ENCODE measurements around the gene RHBDD1.

Gene RHBDD1

GRCh38 chr2:226993171-226993570 is 157.3 kb downstream of the RHBDD1 start:
- H3K27ac ChIP-seq (ENCODE audit: low read depth in 2 of 2, low read length in 2 of 2): no peak overlapping the region
- peaks cover 2 to 19% of the 10 kb centered on the region in 2 donors for H3K36me3 ChIP-seq (ENCODE audit: control insufficient read depth in 2 of 2, insufficient read depth in 2 of 2, low read length in 2 of 2)

GRCh38 chr2:226994775-226995174 is 158.9 kb downstream of the RHBDD1 start:
- Histone ChIP-seq H3K4me1 (ENCODE audit: control insufficient read depth in 2 of 2, insufficient read depth in 2 of 2, low read length in 2 of 2) (no peaks in the 10 kb centered on the region), H3K36me3 (ENCODE audit: control insufficient read depth in 2 of 2, insufficient read depth in 2 of 2, low read length in 2 of 2) (peaks cover 2 to 19% of the 10 kb centered on the region in 2 donors), H3K9me3 (ENCODE audit: control insufficient read depth in 2 of 2, low read length in 2 of 2) (no peaks in the 10 kb centered on the region), H3K27ac (ENCODE audit: low read depth in 2 of 2, low read length in 2 of 2) (no peak overlapping the region), H3K9ac (ENCODE audit: low read depth in 1 of 2, low read length in 2 of 2) (no peak overlapping the region), H3K4me3 (ENCODE audit: low read length in 2 of 2) (no peak overlapping the region), H3K27me3 (ENCODE audit: control insufficient read depth in 2 of 2, insufficient read depth in 2 of 2, low read length in 2 of 2) (no peaks in the 10 kb centered on the region)

More at GRCh38 chr2:226993171-226993570, 157.3 kb downstream of the RHBDD1 start:
- Histone ChIP-seq H3K9ac (ENCODE audit: low read depth in 1 of 2, low read length in 2 of 2) (no peak overlapping the region), H3K9me3 (ENCODE audit: control insufficient read depth in 2 of 2, low read length in 2 of 2) (no peaks in the 10 kb centered on the region), H3K27me3 (ENCODE audit: control insufficient read depth in 2 of 2, insufficient read depth in 2 of 2, low read length in 2 of 2) (no peaks in the 10 kb centered on the region), H3K4me1 (ENCODE audit: control insufficient read depth in 2 of 2, insufficient read depth in 2 of 2, low read length in 2 of 2) (no peaks in the 10 kb centered on the region), H3K4me3 (ENCODE audit: low read length in 2 of 2) (no peak overlapping the region)

- Histone ChIP-seq H3K27ac (ENCODE audit: low read depth in 2 of 2, low read length in 2 of 2) (no peak overlapping the region), H3K9me3 (ENCODE audit: control insufficient read depth in 2 of 2, low read length in 2 of 2) (no peaks in the 10 kb centered on the region), H3K9ac (ENCODE audit: low read depth in 1 of 2, low read length in 2 of 2) (no peak overlapping the region), H3K27me3 (ENCODE audit: control insufficient read depth in 2 of 2, insufficient read depth in 2 of 2, low read length in 2 of 2) (no peaks in the 10 kb centered on the region), H3K4me1 (ENCODE audit: control insufficient read depth in 2 of 2, insufficient read depth in 2 of 2, low read length in 2 of 2) (no peaks in the 10 kb centered on the region), H3K36me3 (ENCODE audit: control insufficient read depth in 2 of 2, insufficient read depth in 2 of 2, low read length in 2 of 2) (peaks cover 2 to 19% of the 10 kb centered on the region in 2 donors), H3K4me3 (ENCODE audit: low read length in 2 of 2) (no peak overlapping the region)
These were observed 159.8 kb downstream of the RHBDD1 start for GRCh38 chr2:226995625-226996041.

GRCh38 chr2:226999661-227000060 is 163.8 kb downstream of the RHBDD1 start:
- peaks cover 2 to 9% of the 10 kb centered on the region in 2 donors for H3K36me3 ChIP-seq (ENCODE audit: control insufficient read depth in 2 of 2, insufficient read depth in 2 of 2, low read length in 2 of 2)
- H3K4me3 ChIP-seq (ENCODE audit: low read length in 2 of 2): no peak overlapping the region
- H3K4me1 ChIP-seq (ENCODE audit: control insufficient read depth in 2 of 2, insufficient read depth in 2 of 2, low read length in 2 of 2): no peaks in the 10 kb centered on the region
- no peaks in the 10 kb centered on the region for H3K9me3 ChIP-seq (ENCODE audit: control insufficient read depth in 2 of 2, low read length in 2 of 2)
- H3K27me3 ChIP-seq (ENCODE audit: control insufficient read depth in 2 of 2, insufficient read depth in 2 of 2, low read length in 2 of 2): no peaks in the 10 kb centered on the region
- H3K27ac ChIP-seq (ENCODE audit: low read depth in 2 of 2, low read length in 2 of 2): no peak overlapping the region
- H3K9ac ChIP-seq (ENCODE audit: low read depth in 1 of 2, low read length in 2 of 2): no peak overlapping the region

GRCh38 chr2:227000123-227000522 is 164.3 kb downstream of the RHBDD1 start:
- no peaks in the 10 kb centered on the region for H3K27me3 ChIP-seq (ENCODE audit: control insufficient read depth in 2 of 2, insufficient read depth in 2 of 2, low read length in 2 of 2)
- peaks cover 2 to 9% of the 10 kb centered on the region in 2 donors for H3K36me3 ChIP-seq (ENCODE audit: control insufficient read depth in 2 of 2, insufficient read depth in 2 of 2, low read length in 2 of 2)
- H3K4me3 ChIP-seq (ENCODE audit: low read length in 2 of 2): no peak overlapping the region
- H3K27ac ChIP-seq (ENCODE audit: low read depth in 2 of 2, low read length in 2 of 2): no peak overlapping the region
- H3K9ac ChIP-seq (ENCODE audit: low read depth in 1 of 2, low read length in 2 of 2): no peak overlapping the region
- H3K4me1 ChIP-seq (ENCODE audit: control insufficient read depth in 2 of 2, insufficient read depth in 2 of 2, low read length in 2 of 2): no peaks in the 10 kb centered on the region
- H3K9me3 ChIP-seq (ENCODE audit: control insufficient read depth in 2 of 2, low read length in 2 of 2): no peaks in the 10 kb centered on the region

- H3K27ac ChIP-seq (ENCODE audit: low read depth in 2 of 2, low read length in 2 of 2): no peak overlapping the region
- no peaks in the 10 kb centered on the region for H3K27me3 ChIP-seq (ENCODE audit: control insufficient read depth in 2 of 2, insufficient read depth in 2 of 2, low read length in 2 of 2)
- H3K36me3 ChIP-seq (ENCODE audit: control insufficient read depth in 2 of 2, insufficient read depth in 2 of 2, low read length in 2 of 2): no peaks in the 10 kb centered on the region
- no peaks in the 10 kb centered on the region for H3K9me3 ChIP-seq (ENCODE audit: control insufficient read depth in 2 of 2, low read length in 2 of 2)
- no peak overlapping the region for H3K9ac ChIP-seq (ENCODE audit: low read depth in 1 of 2, low read length in 2 of 2)
- H3K4me3 ChIP-seq (ENCODE audit: low read length in 2 of 2): no peak overlapping the region
- no peaks in the 10 kb centered on the region for H3K4me1 ChIP-seq (ENCODE audit: control insufficient read depth in 2 of 2, insufficient read depth in 2 of 2, low read length in 2 of 2)
These were observed 168.6 kb downstream of the RHBDD1 start for GRCh38 chr2:227004482-227004881.

GRCh38 chr2:227006189-227006897 is 170.5 kb downstream of the RHBDD1 start:
- Histone ChIP-seq H3K9me3 (ENCODE audit: control insufficient read depth in 2 of 2, low read length in 2 of 2) (no peaks in the 10 kb centered on the region), H3K27ac (ENCODE audit: low read depth in 2 of 2, low read length in 2 of 2) (no peak overlapping the region), H3K4me1 (ENCODE audit: control insufficient read depth in 2 of 2, insufficient read depth in 2 of 2, low read length in 2 of 2) (no peaks in the 10 kb centered on the region), H3K27me3 (ENCODE audit: control insufficient read depth in 2 of 2, insufficient read depth in 2 of 2, low read length in 2 of 2) (no peaks in the 10 kb centered on the region), H3K9ac (ENCODE audit: low read depth in 1 of 2, low read length in 2 of 2) (no peak overlapping the region), H3K36me3 (ENCODE audit: control insufficient read depth in 2 of 2, insufficient read depth in 2 of 2, low read length in 2 of 2) (no peaks in the 10 kb centered on the region), H3K4me3 (ENCODE audit: low read length in 2 of 2) (no peak overlapping the region)

GRCh38 chr2:227007148-227007547 is 171.3 kb downstream of the RHBDD1 start:
- no peak overlapping the region for H3K4me3 ChIP-seq (ENCODE audit: low read length in 2 of 2)
- H3K27ac ChIP-seq (ENCODE audit: low read depth in 2 of 2, low read length in 2 of 2): no peak overlapping the region
- H3K9me3 ChIP-seq (ENCODE audit: control insufficient read depth in 2 of 2, low read length in 2 of 2): no peaks in the 10 kb centered on the region
- H3K4me1 ChIP-seq (ENCODE audit: control insufficient read depth in 2 of 2, insufficient read depth in 2 of 2, low read length in 2 of 2): no peaks in the 10 kb centered on the region
- no peak overlapping the region for H3K9ac ChIP-seq (ENCODE audit: low read depth in 1 of 2, low read length in 2 of 2)
- no peaks in the 10 kb centered on the region for H3K27me3 ChIP-seq (ENCODE audit: control insufficient read depth in 2 of 2, insufficient read depth in 2 of 2, low read length in 2 of 2)
- no peaks in the 10 kb centered on the region for H3K36me3 ChIP-seq (ENCODE audit: control insufficient read depth in 2 of 2, insufficient read depth in 2 of 2, low read length in 2 of 2)

- Histone ChIP-seq H3K36me3 (ENCODE audit: control insufficient read depth in 2 of 2, insufficient read depth in 2 of 2, low read length in 2 of 2) (no peaks in the 10 kb centered on the region), H3K9ac (ENCODE audit: low read depth in 1 of 2, low read length in 2 of 2) (no peak overlapping the region), H3K4me1 (ENCODE audit: control insufficient read depth in 2 of 2, insufficient read depth in 2 of 2, low read length in 2 of 2) (no peaks in the 10 kb centered on the region), H3K27ac (ENCODE audit: low read depth in 2 of 2, low read length in 2 of 2) (no peak overlapping the region), H3K4me3 (ENCODE audit: low read length in 2 of 2) (no peak overlapping the region), H3K9me3 (ENCODE audit: control insufficient read depth in 2 of 2, low read length in 2 of 2) (no peaks in the 10 kb centered on the region), H3K27me3 (ENCODE audit: control insufficient read depth in 2 of 2, insufficient read depth in 2 of 2, low read length in 2 of 2) (no peaks in the 10 kb centered on the region)
These were observed 172.1 kb downstream of the RHBDD1 start for GRCh38 chr2:227007940-227008339.

- no peak overlapping the region for H3K4me3 ChIP-seq (ENCODE audit: low read length in 2 of 2)
- H3K9ac ChIP-seq (ENCODE audit: low read depth in 1 of 2, low read length in 2 of 2): no peak overlapping the region
- H3K9me3 ChIP-seq (ENCODE audit: control insufficient read depth in 2 of 2, low read length in 2 of 2): no peaks in the 10 kb centered on the region
- H3K27ac ChIP-seq (ENCODE audit: low read depth in 2 of 2, low read length in 2 of 2): no peak overlapping the region
- no peaks in the 10 kb centered on the region for H3K36me3 ChIP-seq (ENCODE audit: control insufficient read depth in 2 of 2, insufficient read depth in 2 of 2, low read length in 2 of 2)
- no peaks in the 10 kb centered on the region for H3K27me3 ChIP-seq (ENCODE audit: control insufficient read depth in 2 of 2, insufficient read depth in 2 of 2, low read length in 2 of 2)
- no peaks in the 10 kb centered on the region for H3K4me1 ChIP-seq (ENCODE audit: control insufficient read depth in 2 of 2, insufficient read depth in 2 of 2, low read length in 2 of 2)
These were observed 174.6 kb downstream of the RHBDD1 start for GRCh38 chr2:227010433-227010832.
